SH-SY5Y (cell line): ENCODE measurements around the gene EME2.

Experiments
- GATA2 ChIP-seq: IDR thresholded peaks from 2 replicates; pipeline ENCODE4 v1.6.1; 2011; ENCODE audit warnings: mild to moderate bottlenecking, low read depth, low read length
- GATA3 ChIP-seq: IDR thresholded peaks from 2 replicates; pipeline ENCODE4 v1.6.1; 2011; ENCODE audit warnings: low read depth, mild to moderate bottlenecking, low read length, moderate library complexity

EME2 gene

DNA sequence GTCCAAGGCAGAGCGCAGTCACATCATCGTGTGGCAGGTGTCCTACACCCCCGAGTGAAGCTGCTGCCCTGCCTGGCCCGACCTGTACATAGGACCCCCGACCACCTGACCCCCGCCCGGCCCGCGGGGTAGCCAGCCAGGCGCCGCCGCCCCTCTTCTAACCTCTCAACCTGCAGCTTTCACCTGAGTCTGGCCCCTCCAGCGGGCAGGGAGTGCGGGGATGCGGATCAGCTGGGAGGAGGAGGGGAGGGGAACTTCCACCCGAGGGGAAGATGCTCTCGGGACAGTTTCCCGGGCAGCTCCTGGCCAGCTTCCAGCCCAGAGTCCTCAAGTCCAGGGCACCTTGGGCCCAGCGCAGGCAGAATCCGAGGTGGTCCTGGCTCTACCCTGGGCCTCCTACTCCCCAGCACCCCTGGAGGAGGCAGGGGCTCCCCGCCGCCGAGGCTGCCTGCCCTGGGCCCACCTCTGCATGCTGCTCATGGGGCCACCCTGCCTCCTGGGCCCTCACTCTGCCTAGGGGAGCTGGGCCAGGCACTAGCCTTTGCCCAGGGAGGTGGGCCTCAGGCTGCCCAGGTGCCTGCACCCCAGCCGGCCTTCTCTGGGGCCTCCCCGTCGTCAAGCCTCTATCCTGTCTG is 3.7 kb upstream of the EME2 start:
- TF ChIP-seq GATA3 (no peak), GATA2 (no peak)

DNA sequence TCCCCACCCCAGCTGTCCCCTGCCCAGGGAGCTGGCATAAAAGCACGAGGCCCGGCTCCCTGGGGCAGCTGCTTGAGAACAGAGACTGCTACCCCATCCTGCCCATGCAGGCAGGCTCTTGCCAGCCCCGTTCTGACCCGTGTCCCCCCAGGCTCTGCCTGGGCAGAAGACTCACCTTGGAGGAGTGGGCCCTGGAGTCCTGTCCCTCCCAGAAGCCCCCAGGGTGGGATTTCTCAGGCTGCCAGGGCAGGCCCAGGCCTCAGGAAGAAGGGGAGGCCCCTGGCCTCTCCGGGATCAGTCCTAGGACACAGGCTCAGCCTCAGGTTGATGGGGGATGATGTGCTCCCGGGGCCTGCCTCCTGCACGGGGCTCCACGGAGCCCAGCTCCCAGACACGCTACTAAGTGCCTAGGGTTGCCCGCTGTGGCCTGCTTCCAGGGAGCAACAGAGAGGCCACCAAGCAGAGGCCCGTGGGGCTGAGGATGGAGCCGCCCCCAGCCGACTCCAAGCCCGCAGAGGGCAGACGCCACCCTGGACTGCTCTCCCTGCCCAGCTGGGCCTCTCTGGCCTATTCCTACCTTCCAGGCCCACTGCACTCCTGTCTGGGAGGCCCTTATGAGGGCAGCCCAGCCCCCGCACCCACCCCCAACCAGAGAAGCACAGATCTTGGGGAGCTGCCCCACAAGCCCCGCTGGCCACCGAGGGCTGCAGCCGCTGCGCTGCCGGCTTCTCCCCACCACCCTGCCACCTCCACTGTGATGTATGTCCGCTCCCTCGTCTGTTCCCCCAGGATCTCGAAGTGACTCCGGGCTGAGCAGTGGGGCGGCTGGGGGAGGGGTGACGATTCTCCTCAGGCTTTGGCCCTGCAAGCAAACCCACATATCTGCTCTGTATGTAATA is 3.0 kb upstream of the EME2 start:
- TF ChIP-seq GATA2 (no peak), GATA3 (no peak)

DNA sequence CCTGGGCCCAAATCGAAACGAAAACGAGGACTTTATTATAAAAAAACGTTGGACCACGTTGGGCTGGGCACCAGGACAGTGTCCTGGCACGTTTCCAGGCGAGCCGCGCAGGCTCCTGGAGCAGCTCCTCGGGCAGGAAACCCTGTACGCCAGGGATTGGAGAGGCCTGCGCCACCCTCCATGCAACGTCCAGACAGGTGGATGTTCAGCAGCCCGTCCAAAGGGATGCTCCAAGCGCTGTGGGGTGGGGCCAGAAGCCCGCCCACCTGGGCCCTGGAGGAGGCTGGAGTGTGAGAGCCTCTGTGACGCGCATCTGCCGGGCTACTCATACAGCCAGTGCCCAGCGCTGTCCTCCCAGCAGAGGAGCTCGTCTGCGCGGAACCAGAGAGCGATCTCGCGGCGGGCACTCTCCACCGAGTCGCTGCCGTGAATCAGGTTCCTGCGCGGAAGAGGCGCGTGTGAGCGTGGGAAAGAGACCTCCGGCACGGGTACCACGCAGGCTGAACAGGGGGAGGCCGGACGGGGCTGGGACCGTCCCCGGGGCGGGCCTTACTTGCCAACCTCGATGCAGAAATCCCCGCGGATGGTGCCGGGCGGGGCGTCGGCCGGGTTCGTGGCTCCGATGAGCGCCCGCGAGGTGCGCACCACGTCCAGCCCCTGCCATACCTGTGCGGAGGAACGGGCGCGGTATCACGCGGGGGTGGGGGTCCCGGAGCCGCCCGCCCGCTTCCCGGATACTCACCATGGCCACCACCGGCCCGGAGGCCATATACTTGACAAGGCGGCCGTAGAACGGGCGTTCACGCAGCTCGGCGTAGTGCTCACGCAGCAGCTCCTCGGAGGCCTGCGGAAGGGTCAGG is 2.1 kb upstream of the EME2 start:
- TF ChIP-seq GATA3, result no peak
- no peak for TF ChIP-seq GATA2

DNA sequence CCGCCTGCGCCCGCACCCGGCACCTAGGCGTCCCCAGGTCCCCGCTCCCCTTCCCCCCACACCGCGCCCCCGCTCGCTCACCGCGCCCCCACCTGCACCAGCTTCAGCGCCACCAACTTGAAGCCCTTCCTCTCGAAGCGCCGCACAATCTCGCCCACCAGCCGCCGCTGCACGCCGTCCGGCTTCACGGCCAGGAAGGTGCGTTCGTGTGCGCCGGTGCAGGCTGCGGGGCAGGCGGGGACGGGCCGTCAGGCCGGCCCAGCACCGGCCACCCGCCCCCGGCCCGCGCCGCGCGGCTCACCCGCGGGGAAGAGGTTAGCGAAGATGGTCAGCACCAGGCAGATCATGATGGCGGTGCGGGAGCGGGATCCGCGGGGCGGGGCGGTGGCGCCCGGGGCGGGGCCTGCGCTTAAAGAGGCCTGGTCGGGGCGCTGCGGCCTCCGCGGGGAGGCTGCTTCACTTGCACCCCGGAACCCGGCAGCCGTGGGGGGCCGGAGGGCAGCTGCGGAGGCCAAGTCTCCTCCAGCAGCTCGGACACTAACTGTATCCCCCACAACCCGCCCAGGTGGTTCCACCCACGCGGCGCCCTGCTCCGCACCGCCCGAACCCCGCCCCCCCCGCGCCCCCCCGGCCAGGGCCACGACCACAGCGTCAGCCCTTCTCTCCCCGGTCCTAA is 1.3 kb upstream of the EME2 start, which contains the start of gene NME3:
TSS of gene NME3 (minus strand) at position 356 of the 676 bp plus-strand sequence. CDS start at position 347, 9 bp downstream.
- TF ChIP-seq GATA3, result no peak
- TF ChIP-seq GATA2, result no peak

DNA sequence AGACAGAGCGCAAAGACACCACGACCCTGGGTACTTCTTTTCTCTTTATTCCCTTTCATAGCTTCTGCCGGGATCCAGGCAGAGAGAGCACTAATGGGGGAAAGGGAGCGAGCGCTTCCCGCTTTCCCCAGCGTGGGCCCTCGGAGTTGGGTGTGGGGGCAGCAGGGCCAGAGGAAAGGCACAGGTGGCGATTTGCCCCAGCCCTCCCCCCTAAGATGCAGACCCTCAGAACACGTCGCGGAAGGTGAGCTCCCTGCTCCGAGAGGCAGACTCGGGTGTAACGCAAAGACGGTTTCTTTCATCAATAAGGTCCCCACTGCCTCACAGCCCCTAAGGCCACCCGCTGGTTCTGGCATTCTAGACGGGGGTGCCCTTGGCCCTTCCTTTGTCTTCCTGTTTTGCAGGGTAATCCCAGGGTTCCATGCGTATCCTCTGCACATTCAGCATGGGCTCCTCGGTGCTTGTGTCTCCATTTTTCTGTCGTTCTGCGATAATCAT is 697 bp upstream of the EME2 start:
- TF ChIP-seq GATA2, result no peak
- TF ChIP-seq GATA3, result no peak

DNA sequence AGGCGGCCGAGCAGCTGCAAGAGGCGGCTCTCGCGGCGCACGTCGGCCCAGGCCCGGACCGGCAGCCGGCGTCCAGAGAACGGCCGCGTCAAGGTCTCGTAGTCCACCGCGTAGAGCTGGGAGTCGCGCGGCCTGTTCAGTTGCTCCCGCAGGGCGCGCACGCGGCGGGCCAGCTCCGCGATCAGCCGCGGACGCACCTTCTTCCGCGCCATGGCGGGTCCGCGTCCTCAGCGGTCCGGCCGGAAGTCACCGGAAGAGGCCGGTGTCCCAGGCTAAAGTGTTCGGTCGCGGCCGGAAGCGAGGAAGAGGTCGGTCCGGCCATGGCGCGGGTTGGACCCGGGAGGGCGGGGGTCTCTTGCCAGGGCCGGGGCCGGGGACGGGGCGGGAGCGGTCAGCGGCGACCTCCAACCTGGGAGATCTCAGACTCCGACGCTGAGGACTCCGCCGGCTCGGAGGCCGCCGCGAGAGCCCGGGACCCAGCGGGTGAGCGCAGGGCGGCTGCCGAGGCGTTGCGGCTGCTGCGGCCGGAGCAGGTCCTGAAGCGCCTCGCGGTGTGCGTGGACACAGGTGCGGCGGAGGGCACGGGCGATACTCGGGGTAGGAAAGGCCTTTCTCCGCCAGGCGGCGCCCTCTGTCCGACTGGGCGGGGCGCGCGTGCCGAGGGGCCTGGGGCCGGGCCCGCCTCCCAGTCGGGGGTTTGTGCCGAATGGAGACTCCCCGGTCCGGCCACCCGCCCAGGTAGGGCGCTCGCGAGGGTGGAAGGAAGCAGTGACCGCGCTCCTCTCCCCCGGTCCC is 495 bp downstream of the EME2 start, which contains the start of gene MRPS34:
TSS of gene MRPS34 (minus strand) at position 227 of the 795 bp plus-strand sequence. CDS start at position 212, 15 bp downstream.
- no peak for TF ChIP-seq GATA3

DNA sequence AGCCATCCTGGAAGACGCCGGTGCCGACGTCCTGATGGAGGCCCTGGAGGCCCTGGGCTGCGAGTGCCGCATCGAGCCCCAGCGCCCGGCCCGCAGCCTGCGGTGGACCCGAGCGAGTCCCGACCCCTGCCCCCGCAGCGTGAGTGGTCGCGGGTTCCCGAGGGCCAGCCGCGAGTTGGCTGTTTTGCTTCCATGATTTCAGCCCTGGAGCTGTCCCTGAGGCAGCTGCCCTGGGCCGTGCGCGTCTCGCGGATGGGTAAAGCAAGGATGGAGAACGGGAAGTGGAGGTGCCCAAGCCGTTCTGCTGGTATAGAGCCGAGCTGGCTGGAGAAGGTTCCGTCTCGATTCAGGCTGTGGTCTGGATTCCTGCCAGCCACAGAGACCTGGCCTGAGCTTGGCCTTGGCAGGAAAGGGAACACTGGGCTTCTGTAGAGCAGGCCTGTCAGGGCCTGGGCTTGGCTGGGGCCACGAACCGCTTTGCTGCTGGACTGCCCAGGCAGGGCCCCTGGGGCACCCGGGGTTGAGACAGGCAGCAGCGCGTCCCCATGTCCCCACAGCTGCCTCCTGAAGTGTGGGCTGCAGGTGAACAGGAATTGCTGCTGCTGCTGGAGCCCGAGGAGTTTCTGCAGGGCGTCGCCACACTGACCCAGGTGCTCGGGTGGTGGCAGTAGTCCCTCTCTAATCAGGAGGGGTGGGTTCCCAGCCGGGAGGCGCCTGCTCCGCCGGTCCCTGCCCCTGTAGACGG is 1.3 kb downstream of the EME2 start:
- TF ChIP-seq GATA3 (no peak), GATA2 (no peak)

DNA sequence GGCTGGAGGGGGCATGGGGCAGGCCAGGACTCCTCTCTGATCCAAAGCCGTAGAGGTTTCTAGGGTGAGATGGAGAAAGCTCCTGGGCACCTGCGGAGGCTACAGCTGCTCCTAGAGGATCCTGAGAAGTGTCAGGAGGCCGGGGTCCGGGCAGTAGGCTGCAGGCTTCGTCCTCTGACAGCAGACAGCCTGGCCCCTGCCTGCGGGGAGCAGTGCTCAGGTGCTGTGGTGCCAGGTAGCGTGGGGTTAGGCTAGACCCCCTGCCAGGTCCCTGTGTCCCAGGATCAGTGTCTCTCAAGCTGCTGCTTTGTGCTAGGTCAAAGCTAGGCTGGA is 1.8 kb downstream of the EME2 start:
- TF ChIP-seq GATA2 (no peak), GATA3 (no peak)

DNA sequence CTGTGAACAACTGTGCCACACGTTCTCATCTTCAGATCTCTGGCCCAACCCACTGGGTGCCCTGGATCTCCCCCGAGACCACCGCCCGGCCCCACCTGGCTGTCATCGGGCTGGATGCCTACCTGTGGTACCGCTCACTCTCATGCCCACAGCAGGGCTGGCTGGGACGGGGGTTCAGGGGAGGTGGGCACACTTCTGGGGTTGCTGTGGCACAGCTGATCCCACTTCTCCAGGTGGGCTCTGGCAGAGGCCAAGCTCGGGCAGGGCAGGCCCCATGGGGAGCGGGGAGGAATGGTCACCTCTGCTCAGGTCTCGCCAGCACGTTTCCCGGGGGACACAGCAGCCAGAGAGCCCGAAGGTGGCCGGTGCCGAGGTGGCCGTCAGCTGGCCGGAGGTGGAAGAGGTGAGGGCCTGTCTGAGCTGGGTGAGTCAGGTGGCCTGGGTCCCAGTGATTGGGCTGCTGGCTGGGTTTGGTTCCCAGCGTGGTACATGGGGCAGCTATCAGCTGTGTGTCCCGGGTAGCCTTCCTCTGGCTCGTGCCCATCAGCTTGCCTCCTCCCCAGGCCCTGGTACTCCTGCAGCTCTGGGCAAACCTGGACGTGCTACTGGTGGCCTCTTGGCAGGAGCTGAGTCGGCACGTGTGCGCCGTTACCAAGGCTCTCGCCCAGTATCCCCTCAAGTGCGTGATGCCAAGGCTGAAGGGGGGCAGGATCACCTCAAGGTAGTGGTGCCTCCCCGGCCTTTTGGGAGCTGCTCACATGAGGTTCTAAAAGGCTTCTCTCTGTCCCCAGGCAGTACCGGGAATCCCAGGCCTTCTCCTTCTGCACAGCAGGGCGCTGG is 2.6 kb downstream of the EME2 start:
- TF ChIP-seq GATA2 (no peak), GATA3 (no peak)

DNA sequence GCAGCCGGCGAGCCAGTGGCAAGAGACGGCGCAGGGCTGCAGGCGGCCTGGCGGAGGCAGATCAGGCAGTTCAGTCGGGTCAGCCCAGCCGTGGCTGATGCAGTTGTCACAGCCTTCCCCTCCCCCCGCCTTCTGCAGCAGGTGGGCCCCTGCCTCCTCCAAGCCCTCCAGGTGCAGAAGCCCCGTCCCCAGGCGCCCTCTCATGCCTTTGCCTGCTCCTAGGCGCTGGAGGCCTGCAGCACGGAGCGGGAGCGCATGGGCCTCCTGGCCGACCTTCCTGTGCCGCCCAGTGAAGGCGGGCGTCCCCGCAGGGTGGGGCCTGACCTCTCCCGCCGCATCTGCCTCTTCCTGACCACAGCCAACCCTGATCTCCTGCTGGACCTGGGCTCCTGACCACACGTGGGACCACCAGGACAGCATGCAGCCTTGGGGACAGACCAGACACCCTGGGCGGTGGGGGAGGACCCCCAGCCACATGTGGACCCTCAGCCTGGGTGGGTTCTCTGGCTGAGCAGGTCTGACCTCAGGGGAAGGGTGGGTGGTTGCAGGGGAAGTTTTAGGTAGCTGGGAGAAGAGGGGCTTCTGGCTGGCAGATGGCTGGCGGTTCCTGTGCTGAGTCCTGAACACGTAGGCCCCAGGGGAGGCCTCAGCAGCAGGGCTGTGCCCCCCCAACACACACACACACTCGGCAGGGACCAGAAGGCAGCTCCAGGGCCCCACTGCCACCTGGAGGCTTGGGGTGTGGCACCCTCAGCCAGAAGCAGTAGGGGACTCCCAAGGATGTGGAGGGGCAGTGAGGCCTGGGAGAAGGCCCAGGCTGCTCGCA is 3.4 kb downstream of the EME2 start:
- TF ChIP-seq GATA2 (no peak), GATA3 (no peak)

DNA sequence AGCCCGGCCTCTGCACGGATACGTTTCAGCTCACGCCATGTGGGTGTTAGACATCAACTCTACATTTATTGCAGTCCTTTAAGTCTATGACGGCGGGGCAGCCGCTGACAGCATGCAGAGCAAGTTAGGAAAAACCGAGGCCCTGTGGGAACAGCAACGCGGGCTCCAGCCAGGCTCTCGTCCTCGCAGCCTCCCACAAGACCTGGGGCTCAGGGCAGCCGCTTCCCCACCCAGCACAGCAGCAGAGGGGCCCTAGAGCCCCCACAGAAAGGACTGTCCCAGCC is 4.0 kb downstream of the EME2 start:
- TF ChIP-seq GATA2 (no peak), GATA3 (no peak)
